Testis (tissue), 2 donors: ENCODE results near the gene OR4D10.

Experiments
- POLR2A ChIP-seq: fragments of 450-650 bp; IDR thresholded peaks from one replicate; pipeline ENCODE4 v1.6.1; 2017; ENCODE audit warnings: antibody characterized with exemption, mild to moderate bottlenecking, moderate library complexity
- TF ChIP-seq, protein P1 (sequence below), 3 experiments: fragments of 450-650 bp in 2 of 3; fragments of 200-600 bp in 1 of 3; sonication (generic) in 1 of 3; IDR thresholded peaks; one replicate each; pipeline ENCODE4 v1.5.1; 2016 to 2019; ENCODE audit warnings: antibody characterized with exemption in 3 of 3, mild to moderate bottlenecking in 2 of 3, moderate library complexity in 1 of 3

DNA sequence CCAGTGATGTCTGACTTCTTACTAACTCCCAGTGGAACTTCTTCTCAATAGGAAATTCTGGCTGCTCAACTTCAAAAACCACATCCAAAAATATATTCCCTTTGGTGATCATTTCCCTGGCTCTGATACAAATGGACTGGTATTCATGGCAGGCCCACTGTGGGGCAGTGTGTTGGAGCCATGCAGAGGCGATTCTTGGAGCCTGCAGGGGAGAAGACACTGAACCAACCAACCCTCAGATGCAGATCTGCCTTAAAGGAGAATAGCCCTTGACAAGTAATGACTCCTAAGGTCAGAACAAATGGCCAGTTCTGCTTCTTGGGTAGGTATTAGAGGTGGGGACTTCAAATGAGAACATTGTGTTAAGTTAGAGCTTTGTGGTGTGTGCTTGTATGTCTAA is 50.4 kb downstream of the OR4D10 start:
- TF ChIP-seq, protein P1, sequence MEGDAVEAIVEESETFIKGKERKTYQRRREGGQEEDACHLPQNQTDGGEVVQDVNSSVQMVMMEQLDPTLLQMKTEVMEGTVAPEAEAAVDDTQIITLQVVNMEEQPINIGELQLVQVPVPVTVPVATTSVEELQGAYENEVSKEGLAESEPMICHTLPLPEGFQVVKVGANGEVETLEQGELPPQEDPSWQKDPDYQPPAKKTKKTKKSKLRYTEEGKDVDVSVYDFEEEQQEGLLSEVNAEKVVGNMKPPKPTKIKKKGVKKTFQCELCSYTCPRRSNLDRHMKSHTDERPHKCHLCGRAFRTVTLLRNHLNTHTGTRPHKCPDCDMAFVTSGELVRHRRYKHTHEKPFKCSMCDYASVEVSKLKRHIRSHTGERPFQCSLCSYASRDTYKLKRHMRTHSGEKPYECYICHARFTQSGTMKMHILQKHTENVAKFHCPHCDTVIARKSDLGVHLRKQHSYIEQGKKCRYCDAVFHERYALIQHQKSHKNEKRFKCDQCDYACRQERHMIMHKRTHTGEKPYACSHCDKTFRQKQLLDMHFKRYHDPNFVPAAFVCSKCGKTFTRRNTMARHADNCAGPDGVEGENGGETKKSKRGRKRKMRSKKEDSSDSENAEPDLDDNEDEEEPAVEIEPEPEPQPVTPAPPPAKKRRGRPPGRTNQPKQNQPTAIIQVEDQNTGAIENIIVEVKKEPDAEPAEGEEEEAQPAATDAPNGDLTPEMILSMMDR (IDR thresholded peaks at IDR 0.05), result no peak
- TF ChIP-seq POLR2A, result no peak
